Measurements from ENCODE around the gene NEDD4.

GRCh38 chr15:55868707-55869106, 124.7 kb downstream of the NEDD4 start:
- TF ChIP-seq, protein P1, sequence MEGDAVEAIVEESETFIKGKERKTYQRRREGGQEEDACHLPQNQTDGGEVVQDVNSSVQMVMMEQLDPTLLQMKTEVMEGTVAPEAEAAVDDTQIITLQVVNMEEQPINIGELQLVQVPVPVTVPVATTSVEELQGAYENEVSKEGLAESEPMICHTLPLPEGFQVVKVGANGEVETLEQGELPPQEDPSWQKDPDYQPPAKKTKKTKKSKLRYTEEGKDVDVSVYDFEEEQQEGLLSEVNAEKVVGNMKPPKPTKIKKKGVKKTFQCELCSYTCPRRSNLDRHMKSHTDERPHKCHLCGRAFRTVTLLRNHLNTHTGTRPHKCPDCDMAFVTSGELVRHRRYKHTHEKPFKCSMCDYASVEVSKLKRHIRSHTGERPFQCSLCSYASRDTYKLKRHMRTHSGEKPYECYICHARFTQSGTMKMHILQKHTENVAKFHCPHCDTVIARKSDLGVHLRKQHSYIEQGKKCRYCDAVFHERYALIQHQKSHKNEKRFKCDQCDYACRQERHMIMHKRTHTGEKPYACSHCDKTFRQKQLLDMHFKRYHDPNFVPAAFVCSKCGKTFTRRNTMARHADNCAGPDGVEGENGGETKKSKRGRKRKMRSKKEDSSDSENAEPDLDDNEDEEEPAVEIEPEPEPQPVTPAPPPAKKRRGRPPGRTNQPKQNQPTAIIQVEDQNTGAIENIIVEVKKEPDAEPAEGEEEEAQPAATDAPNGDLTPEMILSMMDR (IDR thresholded peaks at IDR 0.05): no peak
- TF ChIP-seq POLR2A (IDR thresholded peaks at IDR 0.05): no peak
